K562 (cell line): ENCODE data around the gene NAIF1. TPM values are rescaled to one million over a fixed set of nuclear protein-coding genes. Genes with fewer than 3 reads are reported as not detected.

Source experiments
- ATAC-seq: fragments of 200-7000 bp; cut with Tn5 transposase; 3 replicates; pipeline ENCODE4 v1.9.1; 2020; ENCODE audit warnings: moderate library complexity
- BruUV-seq: library from RNA; stranded (reverse); fragments of 400-500 nt; replicated peaks from 2 replicates; lab custom pipeline; 2021; lab: Mats Ljungman, UMichigan
- CTCF ChIA-PET: fragments of 300-600 bp; formaldehyde crosslinking; extraction: SDS; loops from one replicate; lab custom pipeline; 2021; ENCODE audit warnings: low intra/inter-chr PET ratio; lab: Yijun Ruan, JAX
- POLR2A ChIA-PET: fragments of 300-600, 350-650 bp; sonication (Branson Sonifier 250); formaldehyde crosslinking; extraction: SDS; loops from one replicate; lab custom pipeline; 2021; ENCODE audit warnings: antibody characterized with exemption, inconsistent platforms; lab: Yijun Ruan, JAX
- DNase-seq, 4 experiments: peaks; one replicate each; pipeline versions ENCODE4 v3.0.0 to v3.0.0-alpha.2; 2011 to 2018; ENCODE audit warnings: low spot score in 3 of 4, mixed read lengths in 3 of 4; ENCODE audit errors: extremely low read depth in 1 of 4
- FAIRE-seq: peaks from 2 replicates; lab custom pipeline; 2011; peaks lifted over from hg19 to GRCh38; lab: Jason Lieb, UNC
- H2AFZ ChIP-seq: 2 replicates; pipeline ENCODE4 v1.6.0; 2011; ENCODE audit warnings: low read depth, low read length, control low read depth, inconsistent platforms
- H3K27ac ChIP-seq: fragments of 200-600 bp; 3 replicates; pipeline ENCODE4 v1.8.0; 2011; ENCODE audit warnings: low read depth, mild to moderate bottlenecking, control low read depth, inconsistent platforms, low read length, moderate library complexity, mixed read lengths; ENCODE audit errors: extremely low read depth
- H3K27me3 ChIP-seq, 2 experiments: fragments of 300-600 bp in 1 of 2; 2 replicates in 1 of 2; 3 replicates in 1 of 2; pipeline versions ENCODE4 v1.6.0 to v1.8.0; 2011; ENCODE audit warnings: inconsistent platforms in 2 of 2, low read length in 2 of 2, mild to moderate bottlenecking in 1 of 2, mixed read lengths in 1 of 2, moderate library complexity in 1 of 2; ENCODE audit not compliant: control insufficient read depth in 2 of 2, insufficient read depth in 2 of 2
- H3K36me3 ChIP-seq: fragments of 300-600 bp; 3 replicates; pipeline ENCODE4 v1.8.0; 2011; ENCODE audit warnings: mild to moderate bottlenecking, low read length, inconsistent platforms; ENCODE audit not compliant: control insufficient read depth, insufficient read depth
- H3K4me1 ChIP-seq, 2 experiments: fragments of 200-600 bp in 1 of 2; replicated peaks in 1 of 2; 2 replicates in 1 of 2; 3 replicates in 1 of 2; pipeline versions ENCODE4 v1.5.1 to v1.8.0; 2011; ENCODE audit warnings: inconsistent platforms in 2 of 2, low read length in 2 of 2, mild to moderate bottlenecking in 1 of 2, mixed read lengths in 1 of 2, moderate library complexity in 1 of 2; ENCODE audit not compliant: control insufficient read depth in 2 of 2, insufficient read depth in 2 of 2
- H3K4me2 ChIP-seq: 2 replicates; pipeline ENCODE4 v1.6.1; 2011; ENCODE audit warnings: low read length, control low read depth, inconsistent platforms, mixed read lengths; ENCODE audit not compliant: insufficient read depth
- H3K4me3 ChIP-seq: fragments of 200-600 bp; sonication (generic), shearing (Covaris generic); 2 replicates; pipeline ENCODE4 v1.5.1; 2016; ENCODE audit warnings: control low read depth, inconsistent platforms
- H3K79me2 ChIP-seq: fragments of 200-600 bp; 3 replicates; pipeline ENCODE4 v1.8.0; 2011; ENCODE audit warnings: low read length, inconsistent platforms; ENCODE audit not compliant: control insufficient read depth, insufficient read depth
- H3K9ac ChIP-seq, 2 experiments: 2 replicates each; pipeline versions ENCODE4 v1.6.0 to v1.6.1; 2011; ENCODE audit warnings: low read depth in 2 of 2, low read length in 2 of 2, control low read depth in 1 of 2, inconsistent platforms in 1 of 2, mild to moderate bottlenecking in 1 of 2, mixed read lengths in 1 of 2; ENCODE audit not compliant: insufficient read depth in 1 of 2
- H3K9me1 ChIP-seq: one replicate; pipeline ENCODE4 v1.6.0; 2011; ENCODE audit warnings: inconsistent platforms, mild to moderate bottlenecking, low read length, moderate library complexity; ENCODE audit not compliant: control insufficient read depth, insufficient read depth
- H3K9me3 ChIP-seq: replicated peaks from 2 replicates; pipeline ENCODE4 v1.5.1; 2011; ENCODE audit warnings: low read depth, low read length, inconsistent platforms; ENCODE audit not compliant: control insufficient read depth, insufficient read depth
- H4K20me1 ChIP-seq: replicated peaks from 2 replicates; pipeline ENCODE4 v1.6.1; 2011; ENCODE audit warnings: low read length, inconsistent platforms, mixed read lengths; ENCODE audit not compliant: control insufficient read depth, insufficient read depth
- ATF3 ChIP-seq, 2 experiments: fragments of 450-650 bp in 1 of 2; sonication (generic) in 1 of 2; formaldehyde crosslinking in 1 of 2; IDR thresholded peaks in 1 of 2; conservative IDR thresholded peaks in 1 of 2; 2 replicates each; pipeline versions ENCODE4 v1.6.1 to v1.8.1; 2016 to 2023; ENCODE audit warnings: mild to moderate bottlenecking in 2 of 2, moderate library complexity in 2 of 2, inconsistent platforms in 1 of 2, missing genetic modification reagents in 1 of 2
- CHD4 ChIP-seq: fragments of 200-600 bp; sonication (generic); IDR thresholded peaks from 3 replicates; pipeline ENCODE4 v1.6.1; 2012; ENCODE audit warnings: low read depth, mild to moderate bottlenecking, mixed read lengths, low read length, inconsistent platforms; ENCODE audit not compliant: insufficient read depth, insufficient replicate concordance, poor library complexity, severe bottlenecking
- GATAD2A ChIP-seq: fragments of 450-650 bp; IDR thresholded peaks from 2 replicates; pipeline ENCODE4 v1.6.1; 2017
- GTF2A2 ChIP-seq: IDR thresholded peaks from 2 replicates; pipeline ENCODE4 v1.6.1; 2016; ENCODE audit warnings: mild to moderate bottlenecking, missing genetic modification characterization, missing compliant biosample characterization
- HDAC6 ChIP-seq: IDR thresholded peaks from 2 replicates; pipeline ENCODE4 v1.6.1; 2012; ENCODE audit warnings: low read depth, mild to moderate bottlenecking, control low read depth, inconsistent platforms, low read length, moderate library complexity
- HIVEP1 ChIP-seq: fragments of 250-450 bp; sonication (Bioruptor Pico); IDR thresholded peaks from 2 replicates; pipeline ENCODE4 v1.4.0; 2020; ENCODE audit warnings: mild to moderate bottlenecking
- HLTF ChIP-seq: fragments of 450-650 bp; IDR thresholded peaks from 2 replicates; pipeline ENCODE4 v1.6.1; 2016
- LCOR ChIP-seq: sonication (generic); formaldehyde crosslinking; IDR thresholded peaks from 2 replicates; pipeline ENCODE4 v1.8.0; 2022; ENCODE audit warnings: mild to moderate bottlenecking, missing genetic modification reagents
- MED1 ChIP-seq: sonication (generic); formaldehyde crosslinking; IDR thresholded peaks from 2 replicates; pipeline ENCODE4 v1.8.1; 2023; ENCODE audit warnings: missing genetic modification reagents, borderline replicate concordance
- NELFE ChIP-seq: IDR thresholded peaks from 2 replicates; pipeline ENCODE4 v1.6.1; 2011; ENCODE audit warnings: mild to moderate bottlenecking; ENCODE audit not compliant: insufficient read depth, insufficient read length
- POLR2B ChIP-seq: fragments of 450-650 bp; IDR thresholded peaks from 2 replicates; pipeline ENCODE4 v1.6.1; 2018; ENCODE audit warnings: low read depth; ENCODE audit not compliant: partially characterized antibody
- RNF219 ChIP-seq: fragments of 250-450 bp; sonication (Bioruptor Pico); IDR thresholded peaks from 2 replicates; pipeline ENCODE4 v1.5.0; 2022; ENCODE audit warnings: mild to moderate bottlenecking
- SOX6 ChIP-seq: fragments of 450-650 bp; IDR thresholded peaks from 2 replicates; pipeline ENCODE4 v1.6.1; 2014; ENCODE audit warnings: mild to moderate bottlenecking
- XRCC5 ChIP-seq: fragments of 200-400 bp; formaldehyde crosslinking; IDR thresholded peaks from 2 replicates; pipeline ENCODE4 v1.6.1; 2017; ENCODE audit warnings: low read depth, mild to moderate bottlenecking, low read length
- ZBTB7A ChIP-seq: IDR thresholded peaks from 2 replicates; pipeline ENCODE4 v1.6.1; 2011; ENCODE audit warnings: low read depth, mild to moderate bottlenecking, low read length, moderate library complexity, borderline replicate concordance; ENCODE audit not compliant: control insufficient read depth
- ZFP36 ChIP-seq: fragments of 150-350 bp; IDR thresholded peaks from 2 replicates; pipeline ENCODE4 v1.6.1; 2018; ENCODE audit warnings: low read length, low read depth; ENCODE audit not compliant: partially characterized antibody
- ZNF707 ChIP-seq: fragments of 250-450 bp; sonication (Bioruptor Pico); conservative IDR thresholded peaks from 2 replicates; pipeline ENCODE4 v1.8.0; 2022; ENCODE audit warnings: inconsistent platforms, mild to moderate bottlenecking, moderate library complexity
- WGBS: fragments of 100-300 bp; shearing (Covaris generic); methylation state at CpG from one replicate; pipeline ENCODE4 v1.1.6; 2016; ENCODE audit warnings: low coverage, mixed read lengths; ENCODE audit not compliant: insufficient coverage; ENCODE audit errors: missing lambda C conversion rate; 5-methylcytosine and 5-hydroxymethylcytosine counted together
- in situ Hi-C: fragments of 300-500 bp; cut with MboI; formaldehyde crosslinking; loops from 4 replicates; pipeline ENCODE4 v1.15.0; 2018; ENCODE audit warnings: inconsistent platforms, mixed read lengths
- intact Hi-C: fragments of 100-400 bp; cut with micrococcal nuclease; formaldehyde crosslinking; loops from 2 replicates; pipeline ENCODE4 v1.14.2; 2022
- polyA plus RNA-seq, 8 experiments: library from polyadenylated mRNA; depleted of rRNA in 4 of 8; stranded (reverse) in 5 of 8; unstranded in 3 of 8; fragments of >200 nt; fragmentation: Nextera tagmentation in 2 of 8; fragmentation: Illumina TruSeq in 1 of 8; extraction: Ambion mirVana in 2 of 8; extraction: Trizol in 1 of 8; gene quantifications; 2 replicates each; pipeline versions ENCODE4 v1.2.1 to v1.2.3, GENCODE V29; 2011 to 2014; ENCODE audit warnings: inconsistent platforms in 1 of 8, missing spikeins in 1 of 8
- total RNA-seq, 7 experiments: library from RNA; depleted of rRNA in 6 of 7; stranded (reverse); fragments of >200 nt in 6 of 7; fragmentation: Illumina TruSeq in 2 of 7; extraction: Trizol in 2 of 7; gene quantifications; 2 replicates each; pipeline versions ENCODE4 v1.2.1 to v1.2.3, GENCODE V29; 2011 to 2021; ENCODE audit warnings: low replicate concordance in 1 of 7
- TF ChIP-seq, protein P1 (sequence below): fragments of 250-450 bp; sonication (Bioruptor Pico); IDR thresholded peaks from 2 replicates; pipeline ENCODE4 v1.8.0; 2022; ENCODE audit warnings: moderate library complexity, mild to moderate bottlenecking, inconsistent platforms

The NAIF1 gene
- total and polyA plus RNA-seq, 9 of the 15 experiments (the other 6 are each of a cell fraction or from before 2014, with no cell fraction given) = 4.8 to 26.6 (median 17.2) TPM

DNA sequence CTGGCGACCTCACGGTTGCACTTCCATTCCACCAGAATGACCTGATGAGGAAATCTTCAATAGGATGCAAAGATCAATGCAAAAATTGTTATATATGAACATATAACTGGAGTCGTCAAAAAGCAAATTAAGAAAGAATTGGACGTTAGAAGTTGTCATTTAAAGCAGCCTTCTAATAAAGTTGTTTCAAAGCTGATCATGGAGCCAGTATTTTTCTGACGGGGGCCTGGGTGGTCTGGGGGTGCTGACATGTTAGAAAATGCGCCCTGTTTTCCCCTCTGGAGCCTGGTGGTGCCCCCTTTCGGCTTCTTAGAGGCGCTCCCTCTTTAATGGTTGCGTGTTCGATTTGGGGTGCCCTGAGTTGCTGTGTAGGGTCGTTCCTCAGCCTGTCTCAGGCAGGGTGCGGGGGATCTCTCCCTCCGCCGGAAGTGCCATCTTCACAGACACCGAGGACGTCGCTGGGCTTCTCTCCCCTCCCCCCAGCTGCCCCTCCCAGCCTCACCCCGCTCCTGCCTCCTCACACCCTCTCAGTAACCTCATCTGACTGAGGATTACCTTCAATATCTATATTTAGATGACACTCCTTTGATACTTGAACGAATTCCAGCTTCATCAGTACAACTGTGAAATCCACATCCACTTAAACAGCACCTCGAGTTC lies 42.1 kb upstream of the NAIF1 start:
- H3K4me1 ChIP-seq = peaks cover 11 to 51% of the 10 kb centered on the region in 2 experiments; a peak in 4 of 5 replicates
- no peaks in the 10 kb centered on the region for H3K9me3 ChIP-seq
- DNase-seq (no peak), ATAC-seq (peak; percentile 56), FAIRE-seq (peak; percentile 63)
- H3K9me1 ChIP-seq = no peaks in the 10 kb centered on the region
- no peak overlapping the region for H2AFZ ChIP-seq
- H4K20me1 ChIP-seq = no peaks in the 10 kb centered on the region
- WGBS = 54% methylated on average over 19 of the region's 20 CpGs
- CTCF ChIA-PET = no interaction called here
- POLR2A ChIA-PET = interaction anchor here (0.7 to 2.0 kb wide), 4 partner anchors 8 to 16 kb away, joined by 3 to 13 read pairs (median 4); no protein-coding TSS in a partner anchor
- peak overlapping the region in 1 of 2 experiments; percentile 74; a peak in 2 of 4 replicates for H3K9ac ChIP-seq
- BruUV-seq = no TSS peak
- H3K27ac ChIP-seq = peak overlapping the region; percentile 56; the same call in 2 of the 3 replicates
- intact Hi-C loops (no loop called here), in situ Hi-C loops (no loop called here)
- H3K79me2 ChIP-seq = peaks cover 2% of the 10 kb centered on the region; the same call in 1 of the 3 replicates
- peak overlapping the region; percentile 43; the same call in 1 of the 2 replicates for H3K4me2 ChIP-seq
- H3K4me3 ChIP-seq = no peak overlapping the region
- H3K36me3 ChIP-seq = peaks cover 66% of the 10 kb centered on the region
- no peaks in the 10 kb centered on the region for H3K27me3 ChIP-seq
- TF ChIP-seq MED1 (CRISPR knock-in tag) = no peak
- TF ChIP-seq POLR2B = peak; percentile 33
- no peak for TF ChIP-seq SOX6
- TF ChIP-seq LCOR (CRISPR knock-in tag) = no peak
- no peak for TF ChIP-seq HLTF
- TF ChIP-seq HDAC6 = no peak
- TF ChIP-seq ZBTB7A = peak; percentile 45; the same call in 1 of the 2 replicates
- no peak for TF ChIP-seq GATAD2A
- no peak for TF ChIP-seq CHD4
- TF ChIP-seq XRCC5 = no peak
- no peak for TF ChIP-seq NELFE
- TF ChIP-seq, protein P1, sequence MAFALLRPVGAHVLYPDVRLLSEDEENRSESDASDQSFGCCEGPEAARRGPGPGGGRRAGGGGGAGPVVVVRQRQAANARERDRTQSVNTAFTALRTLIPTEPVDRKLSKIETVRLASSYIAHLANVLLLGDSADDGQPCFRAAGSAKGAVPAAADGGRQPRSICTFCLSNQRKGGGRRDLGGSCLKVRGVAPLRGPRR = no peak
- TF ChIP-seq ZNF707 (CRISPR knock-in tag) = no peak
- no peak for TF ChIP-seq ATF3 (IDR thresholded peaks at IDR 0.05)
- no peak for TF ChIP-seq ATF3 (CRISPR knock-in tag; conservative IDR thresholded peaks at IDR 0.05)
- TF ChIP-seq GTF2A2 (tag) = no peak
- no peak for TF ChIP-seq HIVEP1 (CRISPR knock-in tag)
- no peak for TF ChIP-seq ZFP36
- no peak for TF ChIP-seq RNF219 (CRISPR knock-in tag)
